Activated B cell treated with CpG ODN at 0.5 μM for 24 hours (primary cell): ENCODE data around the gene ISG20L2. TPM values are rescaled to one million over a fixed set of nuclear protein-coding genes. Genes with fewer than 3 reads are reported as not detected.

ENCODE experiments used
- ATAC-seq: fragments of 200-7000 bp; cut with Tn5 transposase; one replicate; pipeline ENCODE4 v1.10.0; 2021; ENCODE audit warnings: low read depth, mild to moderate bottlenecking, moderate library complexity
- CTCF ChIA-PET: fragments of 350-600 bp; sonication (Branson Sonifier 250); formaldehyde crosslinking; loops from one replicate; lab custom pipeline; 2021; ENCODE audit warnings: antibody characterized with exemption; lab: Charles Lee
- POLR2A ChIA-PET: fragments of 350-600 bp; sonication (Branson Sonifier 250); formaldehyde crosslinking; loops from one replicate; lab custom pipeline; 2021; ENCODE audit warnings: antibody characterized with exemption; lab: Charles Lee
- DNase-seq: peaks from one replicate; pipeline ENCODE4 v3.0.0; 2022
- H3K27ac Mint-ChIP-seq: one replicate; pipeline ENCODE4 v1.8.0; 2020; ENCODE audit warnings: mixed read lengths
- H3K27me3 Mint-ChIP-seq: one replicate; pipeline ENCODE4 v1.8.0; 2021; ENCODE audit warnings: mixed read lengths
- H3K36me3 Mint-ChIP-seq: one replicate; pipeline ENCODE4 v1.8.0; 2021; ENCODE audit warnings: low read depth, mixed read lengths
- H3K4me1 Mint-ChIP-seq: one replicate; pipeline ENCODE4 v1.8.0; 2021; ENCODE audit warnings: mixed read lengths
- H3K4me3 Mint-ChIP-seq: one replicate; pipeline ENCODE4 v1.8.0; 2020; ENCODE audit warnings: mild to moderate bottlenecking, mixed read lengths
- H3K9me3 Mint-ChIP-seq: one replicate; pipeline ENCODE4 v1.8.0; 2020; ENCODE audit warnings: mixed read lengths
- CTCF ChIP-seq: fragments of 200-600 bp; IDR thresholded peaks from one replicate; pipeline ENCODE4 v1.8.0; 2022; ENCODE audit warnings: antibody characterized with exemption, mild to moderate bottlenecking
- intact Hi-C: fragments of 100-400 bp; cut with micrococcal nuclease; formaldehyde crosslinking; loops from one replicate; pipeline ENCODE4 v1.15.1; 2024
- total RNA-seq: library from RNA; stranded (reverse); gene quantifications from 2 replicates; pipeline ENCODE4 v1.2.3, GENCODE V29; 2022

Gene ISG20L2
- total RNA-seq, 1 donor from 2014 or later = 53.0 TPM

- ATAC-seq (no peak), DNase-seq (no peak)
- no peaks in the 10 kb centered on the region for H3K9me3 Mint-ChIP-seq
- intact Hi-C loops = no loop called here
- H3K36me3 Mint-ChIP-seq = peaks cover 65% of the 10 kb centered on the region
- no peak overlapping the region for H3K4me3 Mint-ChIP-seq
- no peak overlapping the region for H3K27ac Mint-ChIP-seq
- TF ChIP-seq CTCF = no peak
- H3K27me3 Mint-ChIP-seq = no peaks in the 10 kb centered on the region
- ChIA-PET POLR2A (interaction anchor here (1.0 to 1.6 kb wide), 4 partner anchors 10 to 29 kb away, joined by 3 to 10 read pairs (median 4); partner anchors contain the start of genes ISG20L2, METTL25B and PRCC), CTCF (interaction anchor here (1.1 kb wide), 1 partner anchor 13 kb away, joined by 4 read pairs; no protein-coding TSS in a partner anchor)
- peaks cover 28% of the 10 kb centered on the region for H3K4me1 Mint-ChIP-seq
These were observed 9.8 kb upstream of the ISG20L2 start for GRCh38 chr1:156738407-156738806.

GRCh38 chr1:156733989-156734584 lies 5.5 kb upstream of the ISG20L2 start:
- POLR2A ChIA-PET = interaction anchor here (0.6 kb wide), 1 partner anchor 253 kb away, joined by 4 read pairs; no protein-coding TSS in a partner anchor
- no peak overlapping the region for H3K27ac Mint-ChIP-seq
- H3K4me3 Mint-ChIP-seq = no peak overlapping the region
- no peaks in the 10 kb centered on the region for H3K27me3 Mint-ChIP-seq
- H3K36me3 Mint-ChIP-seq = peaks cover 63% of the 10 kb centered on the region
- intact Hi-C loops = no loop called here
- H3K9me3 Mint-ChIP-seq = no peaks in the 10 kb centered on the region
- DNase-seq = no peak
- peaks cover 15% of the 10 kb centered on the region for H3K4me1 Mint-ChIP-seq
- CTCF ChIA-PET = interaction anchor here (0.5 kb wide), 1 partner anchor 213 kb away, joined by 3 read pairs; no protein-coding TSS in a partner anchor
- ATAC-seq = no peak
- no peak for TF ChIP-seq CTCF

GRCh38 chr1:156727926-156728598 lies 504 bp downstream of the ISG20L2 start, which contains the start of gene METTL25B:
METTL25B (plus strand) TSS chr1:156728469; CDS start chr1:156729105, 636 bp downstream.
- Mint-ChIP-seq H3K4me1 (peaks cover 25% of the 10 kb centered on the region), H3K27me3 (no peaks in the 10 kb centered on the region), H3K4me3 (no peak within 1 kb of the TSS), H3K27ac (peak within 1 kb of the TSS; percentile 93), H3K9me3 (no peaks in the 10 kb centered on the region), H3K36me3 (peaks cover 47% of the 10 kb centered on the region)
- peak; percentile 64 for ATAC-seq
- TF ChIP-seq CTCF = no peak
- ChIA-PET POLR2A (interaction anchor here (0.6 to 7.4 kb wide), 26 partner anchors 11 to 1323 kb away, joined by 3 to 153 read pairs (median 4); partner anchors contain the start of genes ARHGEF2, CRABP2, HDGF and MRPL24), CTCF (interaction anchor here (1.0 to 6.5 kb wide), 5 partner anchors 17 to 104 kb away, joined by 4 to 182 read pairs (median 7); partner anchors contain the start of genes HDGF and PRCC)
- DNase-seq = peak; percentile 77
- intact Hi-C loops = loop anchor here (1.0 to 2.0 kb wide), 5 partner anchors 13 to 271 kb away; partner anchors contain the start of genes HDGF, MRPL24 and PRCC

- Mint-ChIP-seq H3K36me3 (peaks cover 45% of the 10 kb centered on the region), H3K9me3 (no peaks in the 10 kb centered on the region), H3K27me3 (no peaks in the 10 kb centered on the region), H3K4me1 (peaks cover 25% of the 10 kb centered on the region), H3K27ac (peak overlapping the region; percentile 93), H3K4me3 (no peak overlapping the region)
- ATAC-seq (no peak), DNase-seq (no peak)
- ChIA-PET CTCF (interaction anchor here (1.2 to 6.5 kb wide), 11 partner anchors 16 to 132 kb away, joined by 3 to 182 read pairs (median 13); partner anchors contain the start of genes HDGF, INSRR, NES and NTRK1), POLR2A (interaction anchor here (0.6 to 7.4 kb wide), 10 partner anchors 8 to 226 kb away, joined by 3 to 153 read pairs (median 7); partner anchors contain the start of genes HDGF, MRPL24 and PRCC)
- intact Hi-C loops = no loop called here
- no peak for TF ChIP-seq CTCF
These were observed 1.1 kb downstream of the ISG20L2 start for GRCh38 chr1:156727492-156727891.
